ENCODE measurements around the gene CRACR2B. TPM values are rescaled to one million over a fixed set of nuclear protein-coding genes. Genes with fewer than 3 reads are reported as not detected.

Gene CRACR2B
- total RNA-seq, 1 donor, result 0.43 TPM

GRCh38 chr11:824942-825341 is 2.8 kb upstream of the CRACR2B start:
- no peak for DNase-seq (ENCODE audit: low read depth)
- no peak overlapping the region for H3K4me3 ChIP-seq (ENCODE audit: low read depth, low read length)
- no peak for TF ChIP-seq CTCF (IDR thresholded peaks at IDR 0.05; ENCODE audit: insufficient read depth, low read depth, low read length)

- DNase-seq (ENCODE audit: low read depth), result no peak
- H3K4me3 ChIP-seq (ENCODE audit: low read depth, low read length), result no peak overlapping the region
- TF ChIP-seq CTCF (IDR thresholded peaks at IDR 0.05; ENCODE audit: insufficient read depth, low read depth, low read length), result no peak
Observed at GRCh38 chr11:825366-826226, 2.1 kb upstream of the CRACR2B start.

- TF ChIP-seq CTCF (IDR thresholded peaks at IDR 0.05; ENCODE audit: insufficient read depth, low read depth, low read length), result no peak
- no peak overlapping the region for H3K4me3 ChIP-seq (ENCODE audit: low read depth, low read length)
- no peak for DNase-seq (ENCODE audit: low read depth)
Observed at GRCh38 chr11:826227-826621, 1.5 kb upstream of the CRACR2B start.

- peak overlapping the region; percentile 42 for H3K4me3 ChIP-seq (ENCODE audit: low read depth, low read length)
- no peak for TF ChIP-seq CTCF (IDR thresholded peaks at IDR 0.05; ENCODE audit: insufficient read depth, low read depth, low read length)
- DNase-seq (ENCODE audit: low read depth), result no peak
Observed at GRCh38 chr11:826836-827145, 928 bp upstream of the CRACR2B start.

GRCh38 chr11:827146-827896 is 398 bp upstream of the CRACR2B start:
- peak overlapping the region; percentile 42 for H3K4me3 ChIP-seq (ENCODE audit: low read depth, low read length)
- TF ChIP-seq CTCF (IDR thresholded peaks at IDR 0.05; ENCODE audit: insufficient read depth, low read depth, low read length), result no peak
- no peak for DNase-seq (ENCODE audit: low read depth)

GRCh38 chr11:828506-829175 is 922 bp downstream of the CRACR2B start:
- DNase-seq (ENCODE audit: low read depth), result no peak

More at GRCh38 chr11:828506-829175, 922 bp downstream of the CRACR2B start:
- TF ChIP-seq CTCF (IDR thresholded peaks at IDR 0.05; ENCODE audit: insufficient read depth, low read depth, low read length), result no peak
- no peak overlapping the region for H3K4me3 ChIP-seq (ENCODE audit: low read depth, low read length)
